Progenitor cell of endocrine pancreas (in vitro differentiated cells): ENCODE results near the gene DHX57. TPM values are rescaled to one million over a fixed set of nuclear protein-coding genes. Genes with fewer than 3 reads are reported as not detected.

ENCODE experiments used
- DNase-seq: peaks from one replicate; pipeline ENCODE4 v3.0.0; 2021; ENCODE audit warnings: low spot score; ENCODE audit not compliant: unreplicated experiment
- H3K27ac Mint-ChIP-seq: 2 replicates; pipeline ENCODE4 v1.8.0; 2021; ENCODE audit warnings: mild to moderate bottlenecking, moderate library complexity, mixed read lengths
- H3K27me3 Mint-ChIP-seq: 2 replicates; pipeline ENCODE4 v1.8.0; 2021; ENCODE audit warnings: mixed read lengths
- H3K36me3 Mint-ChIP-seq: 2 replicates; pipeline ENCODE4 v1.8.0; 2022; ENCODE audit warnings: mixed read lengths; ENCODE audit not compliant: insufficient read depth
- H3K4me1 Mint-ChIP-seq: 2 replicates; pipeline ENCODE4 v1.8.0; 2021; ENCODE audit warnings: low read depth, mixed read lengths
- H3K4me3 Mint-ChIP-seq: 2 replicates; pipeline ENCODE4 v1.8.0; 2021; ENCODE audit warnings: low read depth, mild to moderate bottlenecking, moderate library complexity, mixed read lengths
- H3K9me3 Mint-ChIP-seq: 2 replicates; pipeline ENCODE4 v1.8.0; 2021; ENCODE audit warnings: low read depth, mixed read lengths
- total RNA-seq: library from RNA; stranded (reverse); gene quantifications from 2 replicates; pipeline ENCODE4 v1.2.1, GENCODE V29; 2021
- TF ChIP-seq, protein P1 (sequence below): fragments of 200-600 bp; sonication (generic); IDR thresholded peaks from one replicate; pipeline ENCODE4 v1.5.0; 2021; ENCODE audit warnings: antibody characterized with exemption, mild to moderate bottlenecking; ENCODE audit not compliant: unreplicated experiment

Gene DHX57
- total RNA-seq, 1 donor from 2014 or later, result 30.4 TPM

DNA sequence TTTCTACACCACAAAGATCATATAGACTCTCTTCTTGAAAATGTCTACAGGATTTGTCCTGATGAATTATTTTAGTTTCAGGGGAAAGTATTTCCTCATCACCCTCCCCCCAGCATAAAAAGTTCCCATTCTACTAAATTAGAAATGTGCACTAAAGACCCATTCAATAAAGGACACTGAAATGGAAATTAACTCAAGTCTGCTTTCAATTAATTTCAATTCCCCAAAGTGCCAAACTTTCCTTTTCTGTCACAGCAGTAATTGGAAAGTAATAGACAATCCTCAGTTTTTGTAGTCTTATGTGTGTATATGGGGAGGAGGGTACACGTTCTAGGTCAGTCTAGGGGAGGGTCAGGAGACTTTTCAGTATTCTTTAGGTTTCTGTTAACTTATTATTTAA is 35.5 kb upstream of the DHX57 start:
- no peak overlapping the region for H3K27ac Mint-ChIP-seq
- H3K4me3 Mint-ChIP-seq, result no peak overlapping the region
- H3K27me3 Mint-ChIP-seq, result no peaks in the 10 kb centered on the region
- DNase-seq, result no peak
- no peaks in the 10 kb centered on the region for H3K9me3 Mint-ChIP-seq
- no peaks in the 10 kb centered on the region for H3K36me3 Mint-ChIP-seq
- no peaks in the 10 kb centered on the region for H3K4me1 Mint-ChIP-seq
- TF ChIP-seq, protein P1, sequence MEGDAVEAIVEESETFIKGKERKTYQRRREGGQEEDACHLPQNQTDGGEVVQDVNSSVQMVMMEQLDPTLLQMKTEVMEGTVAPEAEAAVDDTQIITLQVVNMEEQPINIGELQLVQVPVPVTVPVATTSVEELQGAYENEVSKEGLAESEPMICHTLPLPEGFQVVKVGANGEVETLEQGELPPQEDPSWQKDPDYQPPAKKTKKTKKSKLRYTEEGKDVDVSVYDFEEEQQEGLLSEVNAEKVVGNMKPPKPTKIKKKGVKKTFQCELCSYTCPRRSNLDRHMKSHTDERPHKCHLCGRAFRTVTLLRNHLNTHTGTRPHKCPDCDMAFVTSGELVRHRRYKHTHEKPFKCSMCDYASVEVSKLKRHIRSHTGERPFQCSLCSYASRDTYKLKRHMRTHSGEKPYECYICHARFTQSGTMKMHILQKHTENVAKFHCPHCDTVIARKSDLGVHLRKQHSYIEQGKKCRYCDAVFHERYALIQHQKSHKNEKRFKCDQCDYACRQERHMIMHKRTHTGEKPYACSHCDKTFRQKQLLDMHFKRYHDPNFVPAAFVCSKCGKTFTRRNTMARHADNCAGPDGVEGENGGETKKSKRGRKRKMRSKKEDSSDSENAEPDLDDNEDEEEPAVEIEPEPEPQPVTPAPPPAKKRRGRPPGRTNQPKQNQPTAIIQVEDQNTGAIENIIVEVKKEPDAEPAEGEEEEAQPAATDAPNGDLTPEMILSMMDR, result no peak

DNA sequence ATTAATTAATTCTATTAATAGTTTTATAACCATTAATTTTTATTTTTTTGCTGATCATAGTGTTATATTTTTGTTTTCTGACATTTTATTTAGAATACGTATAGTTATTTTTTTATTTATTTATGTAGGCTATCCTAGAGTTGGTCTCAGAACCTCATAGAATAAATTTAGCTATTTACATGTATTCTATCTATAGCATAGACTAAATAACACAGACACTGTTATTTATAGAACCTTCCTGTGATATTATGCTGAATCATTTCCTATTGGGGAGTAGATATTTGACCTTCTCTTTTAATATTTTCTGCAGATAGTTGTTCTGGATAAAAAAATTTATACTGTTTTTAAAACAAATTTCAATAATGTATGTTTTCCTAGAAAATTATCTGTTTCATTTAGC is 34.1 kb upstream of the DHX57 start:
- H3K9me3 Mint-ChIP-seq, result no peaks in the 10 kb centered on the region
- no peaks in the 10 kb centered on the region for H3K27me3 Mint-ChIP-seq
- no peaks in the 10 kb centered on the region for H3K4me1 Mint-ChIP-seq
- H3K4me3 Mint-ChIP-seq, result no peak overlapping the region
- no peaks in the 10 kb centered on the region for H3K36me3 Mint-ChIP-seq
- no peak overlapping the region for H3K27ac Mint-ChIP-seq
- TF ChIP-seq, protein P1, result no peak
- no peak for DNase-seq

DNA sequence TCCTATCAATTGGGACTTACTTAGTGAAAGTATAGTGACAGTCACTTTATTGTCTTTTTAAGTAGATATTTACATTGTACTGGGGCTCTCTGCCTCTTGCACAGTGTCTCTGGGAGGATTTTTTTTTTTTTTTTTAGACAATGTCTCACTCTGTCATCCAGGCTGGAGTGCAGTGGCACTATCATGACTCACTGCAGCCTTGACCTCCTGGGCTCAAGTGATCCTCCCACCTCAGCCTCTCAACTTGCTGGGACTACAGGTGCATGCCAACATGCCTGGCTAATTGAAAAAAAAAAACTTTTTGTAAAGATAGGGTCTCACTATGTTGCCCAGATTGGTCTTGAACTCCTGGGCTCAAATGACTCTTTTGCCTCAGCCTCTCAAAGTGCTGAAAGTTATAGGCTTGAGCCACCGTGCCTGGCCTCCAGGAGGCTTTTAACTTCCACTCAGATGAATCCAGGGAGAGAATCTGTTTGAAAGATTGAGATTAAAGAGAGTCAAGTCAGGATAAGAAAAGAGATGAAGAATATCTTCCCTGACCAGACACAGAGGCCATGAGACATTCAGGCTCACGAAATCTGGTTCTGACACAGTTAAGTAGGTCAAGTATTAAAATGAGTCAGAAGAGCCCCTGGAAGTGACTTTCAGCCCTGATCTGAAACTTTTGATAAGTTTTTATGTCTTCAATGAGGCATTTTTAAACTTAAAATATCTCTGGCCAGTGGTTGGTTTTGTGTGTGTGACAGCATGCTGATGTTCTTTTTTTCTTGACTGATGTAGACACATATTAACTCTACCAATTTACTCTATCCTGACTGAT is 32.2 kb upstream of the DHX57 start:
- TF ChIP-seq, protein P1, result no peak
- DNase-seq, result no peak
- Mint-ChIP-seq H3K27me3 (no peaks in the 10 kb centered on the region), H3K9me3 (no peaks in the 10 kb centered on the region), H3K4me1 (no peaks in the 10 kb centered on the region), H3K4me3 (no peak overlapping the region), H3K36me3 (no peaks in the 10 kb centered on the region), H3K27ac (no peak overlapping the region)

DNA sequence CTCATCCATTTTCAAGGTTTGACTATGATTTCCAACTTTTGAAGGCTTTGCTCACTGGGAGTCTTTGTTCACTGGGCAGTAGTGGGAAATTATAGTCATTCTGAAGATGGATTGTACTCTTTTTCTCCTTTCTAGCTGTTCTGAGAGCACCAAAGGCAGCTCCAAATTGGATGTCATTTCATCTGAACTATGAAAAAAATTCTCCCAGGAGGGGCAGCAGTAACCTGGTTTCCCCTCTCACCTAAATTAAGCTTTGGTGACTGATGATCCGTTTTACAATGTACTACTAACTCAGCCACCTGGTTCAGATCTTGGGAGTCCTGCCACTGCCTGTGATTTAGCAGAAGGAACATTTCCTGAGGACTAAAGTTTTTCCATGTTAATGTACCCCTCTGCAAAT is 31.5 kb upstream of the DHX57 start:
- no peaks in the 10 kb centered on the region for H3K9me3 Mint-ChIP-seq
- no peak overlapping the region for H3K4me3 Mint-ChIP-seq
- H3K36me3 Mint-ChIP-seq, result no peaks in the 10 kb centered on the region
- H3K4me1 Mint-ChIP-seq, result no peaks in the 10 kb centered on the region
- no peak overlapping the region for H3K27ac Mint-ChIP-seq
- no peak for DNase-seq
- no peaks in the 10 kb centered on the region for H3K27me3 Mint-ChIP-seq
- TF ChIP-seq, protein P1, result no peak

DNA sequence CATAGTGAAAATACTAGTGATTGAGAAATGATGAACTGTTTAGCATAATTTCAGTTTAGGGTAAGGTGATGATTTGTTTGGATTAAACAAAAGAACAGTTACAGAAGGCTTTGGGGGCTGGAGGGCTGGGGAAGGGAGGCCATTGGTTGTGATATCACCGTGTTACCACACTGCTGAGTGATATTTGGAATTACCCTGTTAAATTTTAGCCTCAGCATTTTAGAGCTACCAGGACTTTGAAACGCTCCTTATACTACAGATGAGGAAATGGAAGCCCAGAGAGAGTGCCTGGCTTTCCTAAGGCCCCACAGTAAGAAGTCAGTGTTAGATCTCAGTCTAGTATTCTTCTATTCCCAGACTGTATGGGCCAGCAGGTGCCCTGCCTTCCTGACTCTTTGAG is 29.5 kb upstream of the DHX57 start:
- no peaks in the 10 kb centered on the region for H3K27me3 Mint-ChIP-seq
- TF ChIP-seq, protein P1, result no peak
- no peaks in the 10 kb centered on the region for H3K4me1 Mint-ChIP-seq
- H3K36me3 Mint-ChIP-seq, result no peaks in the 10 kb centered on the region
- no peak overlapping the region for H3K27ac Mint-ChIP-seq
- no peak for DNase-seq
- H3K4me3 Mint-ChIP-seq, result no peak overlapping the region
- H3K9me3 Mint-ChIP-seq, result no peaks in the 10 kb centered on the region
